Measurements from ENCODE around the gene ZNF652. TPM values are rescaled to one million over a fixed set of nuclear protein-coding genes. Genes with fewer than 3 reads are reported as not detected.

Gene ZNF652
- total RNA-seq, 2 donors from 2014 or later, result 42.6 to 60.0 TPM

GRCh38 chr17:49338883-49339282 lies 23.2 kb downstream of the ZNF652 start:
- Histone ChIP-seq H3K4me1 (ENCODE audit: control insufficient read depth, insufficient read depth, low read length) (no peaks in the 10 kb centered on the region), H3K4me3 (ENCODE audit: low read length) (no peak overlapping the region), H3K9me3 (ENCODE audit: control insufficient read depth, low read length) (no peaks in the 10 kb centered on the region), H3K27me3 (ENCODE audit: control insufficient read depth, insufficient read depth, low read length, poor library complexity, severe bottlenecking) (no peaks in the 10 kb centered on the region), H3K27ac (ENCODE audit: low read depth, low read length) (no peak overlapping the region), H3K36me3 (ENCODE audit: control insufficient read depth, insufficient read depth, low read length) (no peaks in the 10 kb centered on the region), H3K9ac (ENCODE audit: extremely low read depth, low read length, poor library complexity, severe bottlenecking) (no peak overlapping the region)
- TF ChIP-seq CTCF (conservative IDR thresholded peaks at IDR 0.05), result no peak
- H3K4me3 Mint-ChIP-seq, result no peak overlapping the region
- peaks cover 10% of the 10 kb centered on the region for H3K4me1 Mint-ChIP-seq
- no peaks in the 10 kb centered on the region for H3K27me3 Mint-ChIP-seq (ENCODE audit: insufficient read depth)
- no peak for DNase-seq
- H3K36me3 Mint-ChIP-seq (ENCODE audit: low read depth), result peaks cover 2% of the 10 kb centered on the region
- H3K9me3 Mint-ChIP-seq, result no peaks in the 10 kb centered on the region
- peak overlapping the region; percentile 4 for H3K27ac Mint-ChIP-seq
- 94 to 100% methylated on average over 1 of the region's 4 CpGs for WGBS, 2 experiments (ENCODE audit: insufficient coverage in 1 of 2, insufficient read length in 1 of 2)

GRCh38 chr17:49337884-49338283 lies 24.2 kb downstream of the ZNF652 start:
- Histone ChIP-seq H3K4me1 (ENCODE audit: control insufficient read depth, insufficient read depth, low read length) (no peaks in the 10 kb centered on the region), H3K27ac (ENCODE audit: low read depth, low read length) (no peak overlapping the region), H3K4me3 (ENCODE audit: low read length) (no peak overlapping the region), H3K27me3 (ENCODE audit: control insufficient read depth, insufficient read depth, low read length, poor library complexity, severe bottlenecking) (no peaks in the 10 kb centered on the region), H3K36me3 (ENCODE audit: control insufficient read depth, insufficient read depth, low read length) (no peaks in the 10 kb centered on the region), H3K9me3 (ENCODE audit: control insufficient read depth, low read length) (no peaks in the 10 kb centered on the region), H3K9ac (ENCODE audit: extremely low read depth, low read length, poor library complexity, severe bottlenecking) (no peak overlapping the region)
- Mint-ChIP-seq H3K36me3 (ENCODE audit: low read depth) (peaks cover 5% of the 10 kb centered on the region), H3K4me1 (peaks cover 10% of the 10 kb centered on the region), H3K4me3 (no peak overlapping the region), H3K27me3 (ENCODE audit: insufficient read depth) (no peaks in the 10 kb centered on the region), H3K9me3 (peaks cover 3% of the 10 kb centered on the region), H3K27ac (no peak overlapping the region)
- DNase-seq, result no peak
- 95 to 100% methylated on average over 6 to 8 of the region's 8 CpGs for WGBS, 2 experiments (ENCODE audit: insufficient coverage in 1 of 2, insufficient read length in 1 of 2)
- TF ChIP-seq CTCF (conservative IDR thresholded peaks at IDR 0.05), result no peak

- TF ChIP-seq CTCF (conservative IDR thresholded peaks at IDR 0.05), result no peak
- no peak overlapping the region for H3K9ac ChIP-seq (ENCODE audit: extremely low read depth, low read length, poor library complexity, severe bottlenecking)
- DNase-seq, result no peak
- H3K27me3 ChIP-seq (ENCODE audit: control insufficient read depth, insufficient read depth, low read length, poor library complexity, severe bottlenecking), result no peaks in the 10 kb centered on the region
- Mint-ChIP-seq H3K9me3 (peaks cover 3% of the 10 kb centered on the region), H3K27ac (no peak overlapping the region), H3K4me1 (peaks cover 10% of the 10 kb centered on the region), H3K27me3 (ENCODE audit: insufficient read depth) (no peaks in the 10 kb centered on the region), H3K4me3 (no peak overlapping the region), H3K36me3 (ENCODE audit: low read depth) (peaks cover 5% of the 10 kb centered on the region)
- no peak overlapping the region for H3K27ac ChIP-seq (ENCODE audit: low read depth, low read length)
- H3K36me3 ChIP-seq (ENCODE audit: control insufficient read depth, insufficient read depth, low read length), result no peaks in the 10 kb centered on the region
- no peaks in the 10 kb centered on the region for H3K4me1 ChIP-seq (ENCODE audit: control insufficient read depth, insufficient read depth, low read length)
- no peaks in the 10 kb centered on the region for H3K9me3 ChIP-seq (ENCODE audit: control insufficient read depth, low read length)
- WGBS, 2 experiments (ENCODE audit: insufficient coverage in 1 of 2, insufficient read length in 1 of 2), result 83 to 91% methylated on average over 2 to 6 of the region's 6 CpGs
- no peak overlapping the region for H3K4me3 ChIP-seq (ENCODE audit: low read length)
These were observed 27.1 kb downstream of the ZNF652 start for GRCh38 chr17:49334744-49335512.
